Measurements from ENCODE around the gene CFAP221.

Gene CFAP221

GRCh38 chr2:119565481-119565880, 21.2 kb downstream of the CFAP221 start:
- TF ChIP-seq, protein P1, sequence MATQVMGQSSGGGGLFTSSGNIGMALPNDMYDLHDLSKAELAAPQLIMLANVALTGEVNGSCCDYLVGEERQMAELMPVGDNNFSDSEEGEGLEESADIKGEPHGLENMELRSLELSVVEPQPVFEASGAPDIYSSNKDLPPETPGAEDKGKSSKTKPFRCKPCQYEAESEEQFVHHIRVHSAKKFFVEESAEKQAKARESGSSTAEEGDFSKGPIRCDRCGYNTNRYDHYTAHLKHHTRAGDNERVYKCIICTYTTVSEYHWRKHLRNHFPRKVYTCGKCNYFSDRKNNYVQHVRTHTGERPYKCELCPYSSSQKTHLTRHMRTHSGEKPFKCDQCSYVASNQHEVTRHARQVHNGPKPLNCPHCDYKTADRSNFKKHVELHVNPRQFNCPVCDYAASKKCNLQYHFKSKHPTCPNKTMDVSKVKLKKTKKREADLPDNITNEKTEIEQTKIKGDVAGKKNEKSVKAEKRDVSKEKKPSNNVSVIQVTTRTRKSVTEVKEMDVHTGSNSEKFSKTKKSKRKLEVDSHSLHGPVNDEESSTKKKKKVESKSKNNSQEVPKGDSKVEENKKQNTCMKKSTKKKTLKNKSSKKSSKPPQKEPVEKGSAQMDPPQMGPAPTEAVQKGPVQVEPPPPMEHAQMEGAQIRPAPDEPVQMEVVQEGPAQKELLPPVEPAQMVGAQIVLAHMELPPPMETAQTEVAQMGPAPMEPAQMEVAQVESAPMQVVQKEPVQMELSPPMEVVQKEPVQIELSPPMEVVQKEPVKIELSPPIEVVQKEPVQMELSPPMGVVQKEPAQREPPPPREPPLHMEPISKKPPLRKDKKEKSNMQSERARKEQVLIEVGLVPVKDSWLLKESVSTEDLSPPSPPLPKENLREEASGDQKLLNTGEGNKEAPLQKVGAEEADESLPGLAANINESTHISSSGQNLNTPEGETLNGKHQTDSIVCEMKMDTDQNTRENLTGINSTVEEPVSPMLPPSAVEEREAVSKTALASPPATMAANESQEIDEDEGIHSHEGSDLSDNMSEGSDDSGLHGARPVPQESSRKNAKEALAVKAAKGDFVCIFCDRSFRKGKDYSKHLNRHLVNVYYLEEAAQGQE (IDR thresholded peaks at IDR 0.05; ENCODE audit: insufficient read depth in 1 of 2, low read depth in 2 of 2, low read length in 2 of 2) = no peak
- no peak for TF ChIP-seq FOXP2 (optimal IDR thresholded peaks at IDR 0.05; ENCODE audit: borderline replicate concordance, extremely low read depth, extremely low read length, insufficient read depth)

- no peak for TF ChIP-seq SIN3A (IDR thresholded peaks at IDR 0.05; ENCODE audit: borderline replicate concordance, insufficient read depth, low read length)
- no peak for TF ChIP-seq POLR2AphosphoS5 (IDR thresholded peaks at IDR 0.05; ENCODE audit: low read depth, low read length)
- no peak for TF ChIP-seq FOXP2 (optimal IDR thresholded peaks at IDR 0.05; ENCODE audit: borderline replicate concordance, extremely low read depth, extremely low read length, insufficient read depth)
- no peak for TF ChIP-seq TAF1 (IDR thresholded peaks at IDR 0.05; ENCODE audit: borderline replicate concordance, insufficient read depth, low read length)
- TF ChIP-seq, protein P1 (IDR thresholded peaks at IDR 0.05; ENCODE audit: insufficient read depth in 1 of 2, low read depth in 2 of 2, low read length in 2 of 2) = no peak
Observed at GRCh38 chr2:119567292-119567691, 23.0 kb downstream of the CFAP221 start.

GRCh38 chr2:119574108-119574815, 30.0 kb downstream of the CFAP221 start:
- TF ChIP-seq POLR2AphosphoS5 (IDR thresholded peaks at IDR 0.05; ENCODE audit: low read depth, low read length) = no peak
- TF ChIP-seq, protein P1 (IDR thresholded peaks at IDR 0.05; ENCODE audit: insufficient read depth in 1 of 2, low read depth in 2 of 2, low read length in 2 of 2) = no peak
- no peak for TF ChIP-seq FOXP2 (optimal IDR thresholded peaks at IDR 0.05; ENCODE audit: borderline replicate concordance, extremely low read depth, extremely low read length, insufficient read depth)
- TF ChIP-seq SIN3A (IDR thresholded peaks at IDR 0.05; ENCODE audit: borderline replicate concordance, insufficient read depth, low read length) = no peak

DNA sequence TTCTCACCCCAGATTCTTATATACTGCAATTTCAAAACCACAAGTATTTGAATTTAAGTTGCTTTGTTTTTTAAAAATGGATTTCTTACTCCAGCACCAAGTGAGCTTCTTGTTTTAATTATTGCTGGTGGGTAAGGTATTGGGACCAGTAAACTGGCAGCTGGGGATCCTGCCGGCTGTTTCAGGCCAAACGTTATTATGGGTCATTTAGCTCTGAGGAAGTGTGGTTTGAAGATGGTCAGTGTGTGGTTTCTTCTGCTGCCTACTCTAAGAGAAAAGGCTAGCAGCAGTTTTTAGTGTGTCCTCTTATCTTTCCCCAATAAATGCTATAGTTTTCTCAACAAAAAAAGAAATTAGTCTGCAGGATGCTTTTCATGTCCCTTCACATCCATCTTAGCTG, 30.6 kb downstream of the CFAP221 start:
- TF ChIP-seq FOXP2 (optimal IDR thresholded peaks at IDR 0.05; ENCODE audit: borderline replicate concordance, extremely low read depth, extremely low read length, insufficient read depth) (no peak), POLR2AphosphoS5 (IDR thresholded peaks at IDR 0.05; ENCODE audit: low read depth, low read length) (no peak), TAF1 (IDR thresholded peaks at IDR 0.05; ENCODE audit: borderline replicate concordance, insufficient read depth, low read length) (no peak), SIN3A (IDR thresholded peaks at IDR 0.05; ENCODE audit: borderline replicate concordance, insufficient read depth, low read length) (no peak)
- TF ChIP-seq, protein P1 (IDR thresholded peaks at IDR 0.05; ENCODE audit: insufficient read depth in 1 of 2, low read depth in 2 of 2, low read length in 2 of 2) = no peak

- TF ChIP-seq FOXP2 (optimal IDR thresholded peaks at IDR 0.05; ENCODE audit: borderline replicate concordance, extremely low read depth, extremely low read length, insufficient read depth) (no peak), TAF1 (IDR thresholded peaks at IDR 0.05; ENCODE audit: borderline replicate concordance, insufficient read depth, low read length) (no peak), POLR2AphosphoS5 (IDR thresholded peaks at IDR 0.05; ENCODE audit: low read depth, low read length) (no peak), SIN3A (IDR thresholded peaks at IDR 0.05; ENCODE audit: borderline replicate concordance, insufficient read depth, low read length) (no peak)
- TF ChIP-seq, protein P1 (IDR thresholded peaks at IDR 0.05; ENCODE audit: insufficient read depth in 1 of 2, low read depth in 2 of 2, low read length in 2 of 2) = no peak
Observed at GRCh38 chr2:119575439-119575838, 31.2 kb downstream of the CFAP221 start.

All from PFSK-1 (cell line).